Calu3 (cell line): ENCODE results near the gene SLC39A9. TPM values are rescaled to one million over a fixed set of nuclear protein-coding genes. Genes with fewer than 3 reads are reported as not detected.

Experiments used
- BruUV-seq: library from RNA; stranded (reverse); fragments of 400-500 nt; replicated peaks from 2 replicates; lab custom pipeline; 2021; lab: Mats Ljungman, UMichigan
- CTCF ChIA-PET: fragments of 300-600 bp; sonication (Branson Sonifier 250); formaldehyde crosslinking; loops from one replicate; lab custom pipeline; 2022; ENCODE audit warnings: antibody characterized with exemption; lab: Charles Lee
- DNase-seq: peaks from one replicate; pipeline ENCODE4 v3.0.0; 2022
- H3K27ac Mint-ChIP-seq: one replicate; pipeline ENCODE4 v1.8.0; 2022; ENCODE audit warnings: mixed read lengths; ENCODE audit not compliant: unreplicated experiment
- H3K27me3 Mint-ChIP-seq: one replicate; pipeline ENCODE4 v1.8.0; 2022; ENCODE audit warnings: mixed read lengths; ENCODE audit not compliant: unreplicated experiment
- H3K36me3 Mint-ChIP-seq: one replicate; pipeline ENCODE4 v1.8.0; 2022; ENCODE audit warnings: mild to moderate bottlenecking, moderate library complexity, mixed read lengths; ENCODE audit not compliant: insufficient read depth, unreplicated experiment
- H3K4me1 Mint-ChIP-seq: one replicate; pipeline ENCODE4 v1.8.0; 2022; ENCODE audit warnings: mild to moderate bottlenecking, low read depth, mixed read lengths; ENCODE audit not compliant: unreplicated experiment
- H3K4me3 Mint-ChIP-seq: one replicate; pipeline ENCODE4 v1.8.0; 2022; ENCODE audit warnings: mild to moderate bottlenecking, low read depth, moderate library complexity, mixed read lengths; ENCODE audit not compliant: unreplicated experiment
- H3K9me3 Mint-ChIP-seq: one replicate; pipeline ENCODE4 v1.8.0; 2022; ENCODE audit warnings: low read depth, mixed read lengths; ENCODE audit not compliant: unreplicated experiment
- intact Hi-C: fragments of 100-400 bp; cut with micrococcal nuclease; formaldehyde crosslinking; loops from one replicate; pipeline ENCODE4 v1.10.0; 2022; ENCODE audit not compliant: unreplicated experiment
- total RNA-seq: library from RNA; stranded (reverse); gene quantifications from 2 replicates; pipeline ENCODE4 v1.2.3, GENCODE V29; 2022
- TF ChIP-seq, protein P1 (sequence below): fragments of 200-600 bp; IDR thresholded peaks from one replicate; pipeline ENCODE4 v1.8.0; 2022; ENCODE audit warnings: antibody characterized with exemption; ENCODE audit not compliant: unreplicated experiment

Gene SLC39A9
- total RNA-seq, 1 experiment from 2014 or later, result 94.7 TPM

DNA sequence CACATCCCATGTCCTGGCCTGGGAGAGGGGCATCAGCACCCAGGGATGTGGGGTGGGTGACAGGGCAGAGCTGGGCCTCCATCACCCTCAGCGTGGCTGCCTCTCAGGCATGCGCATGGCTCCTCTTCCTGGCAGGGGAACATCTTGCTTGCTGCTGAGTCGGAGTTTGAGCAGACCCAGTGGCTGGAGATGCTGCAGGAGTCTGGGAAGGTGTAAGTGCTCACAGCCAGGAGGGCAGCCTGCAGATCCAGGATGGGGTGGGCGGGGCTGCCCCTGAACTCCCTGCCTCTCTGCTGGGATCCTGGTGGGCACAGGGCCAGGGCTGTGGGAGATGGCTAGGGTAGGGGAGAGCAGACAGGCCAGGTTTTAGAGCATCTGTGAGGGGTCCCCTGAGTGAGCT is 102.2 kb downstream of the SLC39A9 start:
- no peak for DNase-seq
- no peaks in the 10 kb centered on the region for H3K36me3 Mint-ChIP-seq
- BruUV-seq, result no TSS peak
- peaks cover 49% of the 10 kb centered on the region for H3K27me3 Mint-ChIP-seq
- CTCF ChIA-PET, result no interaction called here
- H3K4me1 Mint-ChIP-seq, result no peaks in the 10 kb centered on the region
- no peak overlapping the region for H3K27ac Mint-ChIP-seq
- no peak overlapping the region for H3K4me3 Mint-ChIP-seq
- TF ChIP-seq, protein P1, sequence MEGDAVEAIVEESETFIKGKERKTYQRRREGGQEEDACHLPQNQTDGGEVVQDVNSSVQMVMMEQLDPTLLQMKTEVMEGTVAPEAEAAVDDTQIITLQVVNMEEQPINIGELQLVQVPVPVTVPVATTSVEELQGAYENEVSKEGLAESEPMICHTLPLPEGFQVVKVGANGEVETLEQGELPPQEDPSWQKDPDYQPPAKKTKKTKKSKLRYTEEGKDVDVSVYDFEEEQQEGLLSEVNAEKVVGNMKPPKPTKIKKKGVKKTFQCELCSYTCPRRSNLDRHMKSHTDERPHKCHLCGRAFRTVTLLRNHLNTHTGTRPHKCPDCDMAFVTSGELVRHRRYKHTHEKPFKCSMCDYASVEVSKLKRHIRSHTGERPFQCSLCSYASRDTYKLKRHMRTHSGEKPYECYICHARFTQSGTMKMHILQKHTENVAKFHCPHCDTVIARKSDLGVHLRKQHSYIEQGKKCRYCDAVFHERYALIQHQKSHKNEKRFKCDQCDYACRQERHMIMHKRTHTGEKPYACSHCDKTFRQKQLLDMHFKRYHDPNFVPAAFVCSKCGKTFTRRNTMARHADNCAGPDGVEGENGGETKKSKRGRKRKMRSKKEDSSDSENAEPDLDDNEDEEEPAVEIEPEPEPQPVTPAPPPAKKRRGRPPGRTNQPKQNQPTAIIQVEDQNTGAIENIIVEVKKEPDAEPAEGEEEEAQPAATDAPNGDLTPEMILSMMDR, result no peak
- no peaks in the 10 kb centered on the region for H3K9me3 Mint-ChIP-seq
- intact Hi-C loops, result no loop called here

DNA sequence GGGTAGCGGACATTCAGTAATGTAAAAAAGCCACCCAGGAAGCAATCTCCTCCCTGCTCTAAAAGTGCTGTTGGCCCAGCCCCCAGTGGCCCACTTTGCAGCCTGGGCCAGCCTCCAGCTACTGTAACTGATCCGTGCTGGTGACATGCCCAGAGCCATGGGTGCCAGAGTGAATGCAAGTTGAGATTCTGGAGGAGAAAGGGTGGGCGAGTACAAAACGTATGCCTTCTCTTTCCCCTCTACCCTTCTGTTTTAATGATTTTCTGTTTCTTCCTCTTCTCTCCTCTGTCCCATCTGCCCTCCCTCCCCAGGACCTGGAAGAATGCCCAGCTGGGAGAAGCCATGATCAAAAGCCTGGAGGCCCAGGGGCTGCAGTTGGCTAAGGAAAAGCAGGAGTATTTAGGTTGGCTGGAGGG is 102.9 kb downstream of the SLC39A9 start:
- intact Hi-C loops, result no loop called here
- H3K9me3 Mint-ChIP-seq, result no peaks in the 10 kb centered on the region
- BruUV-seq, result no TSS peak
- no peak overlapping the region for H3K4me3 Mint-ChIP-seq
- H3K27me3 Mint-ChIP-seq, result peaks cover 42% of the 10 kb centered on the region
- DNase-seq, result no peak
- no peak overlapping the region for H3K27ac Mint-ChIP-seq
- H3K4me1 Mint-ChIP-seq, result no peaks in the 10 kb centered on the region
- no peaks in the 10 kb centered on the region for H3K36me3 Mint-ChIP-seq
- TF ChIP-seq, protein P1, result no peak
- CTCF ChIA-PET, result no interaction called here

DNA sequence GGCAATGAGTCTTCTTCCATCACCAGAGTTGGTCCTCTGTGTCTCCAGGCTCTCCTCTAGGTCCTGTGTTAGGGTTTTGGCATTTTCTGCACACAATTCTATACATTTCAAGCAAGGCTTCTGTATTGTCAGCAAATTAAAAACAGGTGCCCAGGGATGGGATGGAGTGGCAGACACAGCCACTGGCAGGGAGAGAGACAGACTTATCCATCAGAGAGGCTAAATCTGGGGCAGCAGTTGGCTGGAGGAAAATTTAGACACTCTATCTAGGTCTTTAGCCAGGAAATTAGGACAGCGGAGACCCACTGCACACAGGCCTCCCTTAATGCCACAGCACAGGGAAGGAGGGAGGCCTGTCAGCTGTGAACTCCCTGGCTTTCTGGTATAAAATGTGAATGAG is 106.3 kb downstream of the SLC39A9 start:
- CTCF ChIA-PET, result no interaction called here
- Mint-ChIP-seq H3K27ac (no peak overlapping the region), H3K27me3 (peaks cover 32% of the 10 kb centered on the region), H3K4me3 (no peak overlapping the region), H3K9me3 (no peaks in the 10 kb centered on the region), H3K36me3 (no peaks in the 10 kb centered on the region), H3K4me1 (no peaks in the 10 kb centered on the region)
- no peak for DNase-seq
- TF ChIP-seq, protein P1, result no peak
- intact Hi-C loops, result no loop called here
- BruUV-seq, result no TSS peak

DNA sequence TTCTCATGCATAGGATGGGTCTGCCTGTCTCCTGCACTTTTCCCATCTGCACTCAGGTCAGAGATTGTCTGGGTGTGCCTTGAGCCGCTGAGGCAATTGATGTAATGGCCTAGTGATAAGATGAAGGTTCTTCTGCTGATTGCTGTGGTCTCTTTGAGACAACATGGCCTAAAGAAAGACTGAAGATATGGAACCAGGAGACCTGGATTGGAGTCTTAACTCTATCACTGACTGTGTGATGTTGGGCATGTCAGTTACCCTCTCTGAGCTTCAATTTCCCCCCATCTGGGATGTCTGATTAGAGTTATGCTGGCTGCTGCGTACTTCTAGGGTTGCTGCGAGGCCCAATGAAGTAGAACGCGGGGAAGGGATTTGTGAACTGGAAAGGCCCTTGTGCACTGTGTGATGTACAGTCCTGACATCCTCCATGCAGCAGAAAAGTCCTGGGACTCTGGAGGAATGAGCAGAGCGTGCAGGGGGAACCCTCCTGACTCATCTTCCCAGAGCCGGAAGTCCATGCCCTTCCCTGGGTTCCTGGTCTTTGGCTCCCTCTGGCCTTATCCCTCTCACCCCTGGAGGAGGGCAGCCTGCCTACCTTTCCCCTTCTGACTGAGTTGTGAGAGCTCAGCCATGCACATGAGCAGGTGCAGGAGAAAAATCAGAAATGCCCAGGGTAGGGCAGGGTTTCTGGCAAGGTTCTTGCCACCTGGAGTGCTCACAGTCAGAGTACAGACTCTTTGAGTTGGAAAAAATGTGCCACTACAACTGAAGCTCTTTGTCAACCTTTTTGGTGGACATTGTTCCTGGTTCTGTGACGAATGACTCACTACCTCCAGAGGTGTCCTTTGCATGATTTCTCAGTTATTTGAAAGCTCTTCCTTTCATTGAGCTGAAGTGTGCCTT is 107.1 kb downstream of the SLC39A9 start:
- Mint-ChIP-seq H3K4me1 (no peaks in the 10 kb centered on the region), H3K36me3 (no peaks in the 10 kb centered on the region), H3K4me3 (no peak overlapping the region), H3K9me3 (no peaks in the 10 kb centered on the region), H3K27me3 (peaks cover 23% of the 10 kb centered on the region), H3K27ac (no peak overlapping the region)
- DNase-seq, result peak; percentile 28
- intact Hi-C loops, result no loop called here
- TF ChIP-seq, protein P1, result no peak
- BruUV-seq, result no TSS peak
- CTCF ChIA-PET, result interaction anchor here (1.0 kb wide), 1 partner anchor 43 kb away, joined by 3 read pairs; no protein-coding TSS in a partner anchor
